Stimulated activated CD4-positive, alpha-beta T cell treated with anti-CD3 and anti-CD28 coated beads, TNF-alpha, amount 100 ng/mL, for 48 hours (primary cell): ENCODE results near the gene LYZL4.

Source experiments
- DNase-seq, 3 donors: peaks; one replicate each; pipeline ENCODE4 v3.0.0-alpha.2; 2020; ENCODE audit warnings: low read depth in 3 of 3

Gene LYZL4

GRCh38 chr3:42371776-42372175 is 38.6 kb downstream of the LYZL4 start:
- no peak for DNase-seq

- DNase-seq: no peak
Measured at GRCh38 chr3:42369832-42370231, 40.6 kb downstream of the LYZL4 start.

GRCh38 chr3:42369304-42369703 is 41.1 kb downstream of the LYZL4 start:
- DNase-seq: no peak

- no peak for DNase-seq
Measured at GRCh38 chr3:42368861-42369260, 41.5 kb downstream of the LYZL4 start.

- no peak for DNase-seq
Measured at GRCh38 chr3:42367903-42368302, 42.5 kb downstream of the LYZL4 start.

GRCh38 chr3:42366550-42366949 is 43.9 kb downstream of the LYZL4 start:
- no peak for DNase-seq

GRCh38 chr3:42357335-42357734 is 53.1 kb downstream of the LYZL4 start:
- no peak for DNase-seq

GRCh38 chr3:42355612-42356011 is 54.8 kb downstream of the LYZL4 start:
- no peak for DNase-seq

- no peak for DNase-seq
Measured at GRCh38 chr3:42353631-42354030, 56.8 kb downstream of the LYZL4 start.

GRCh38 chr3:42351207-42351606 is 59.2 kb downstream of the LYZL4 start:
- DNase-seq: no peak

- DNase-seq: no peak
Measured at GRCh38 chr3:42349765-42350594, 60.4 kb downstream of the LYZL4 start.

GRCh38 chr3:42347928-42348327 is 62.5 kb downstream of the LYZL4 start:
- peak in 1 of 3 donors; percentile 18 for DNase-seq
